H9 (cell line): ENCODE results near the gene ALDH1A3. TPM values are rescaled to one million over a fixed set of nuclear protein-coding genes. Genes with fewer than 3 reads are reported as not detected.

Experiments used
- DNase-seq: peaks from one replicate; pipeline ENCODE4 v3.0.0-alpha.2; 2017
- H2AFZ ChIP-seq: one replicate; pipeline ENCODE4 v1.6.1; 2013; ENCODE audit warnings: mild to moderate bottlenecking, low read length, control low read depth, moderate library complexity
- H2AK5ac ChIP-seq: 2 replicates; pipeline ENCODE4 v1.6.1; 2013; ENCODE audit warnings: low read length, control low read depth, mixed read lengths; ENCODE audit not compliant: insufficient read length
- H2BK120ac ChIP-seq: one replicate; pipeline ENCODE4 v1.6.1; 2013; ENCODE audit warnings: low read depth, mild to moderate bottlenecking, low read length, control low read depth, inconsistent platforms; ENCODE audit not compliant: poor library complexity, severe bottlenecking
- H2BK12ac ChIP-seq: 2 replicates; pipeline ENCODE4 v1.6.1; 2013; ENCODE audit warnings: low read length, control low read depth, mixed read lengths, low read depth; ENCODE audit not compliant: insufficient read length
- H2BK15ac ChIP-seq: 2 replicates; pipeline ENCODE4 v1.6.1; 2013; ENCODE audit warnings: low read depth, low read length, control low read depth
- H2BK20ac ChIP-seq: one replicate; pipeline ENCODE4 v1.6.1; 2013; ENCODE audit warnings: low read depth, mild to moderate bottlenecking, low read length, control low read depth, inconsistent platforms; ENCODE audit not compliant: poor library complexity, severe bottlenecking
- H2BK5ac ChIP-seq: 2 replicates; pipeline ENCODE4 v1.6.1; 2013; ENCODE audit warnings: low read length, control low read depth, mixed read lengths; ENCODE audit not compliant: insufficient read length
- H3K14ac ChIP-seq: 2 replicates; pipeline ENCODE4 v1.6.1; 2013; ENCODE audit warnings: low read length, control low read depth; ENCODE audit not compliant: insufficient read depth
- H3K18ac ChIP-seq: 2 replicates; pipeline ENCODE4 v1.6.1; 2013; ENCODE audit warnings: low read depth, mild to moderate bottlenecking, mixed read lengths, low read length, control low read depth; ENCODE audit not compliant: insufficient read length
- H3K23ac ChIP-seq: 2 replicates; pipeline ENCODE4 v1.6.1; 2013; ENCODE audit warnings: low read length, control low read depth, mixed read lengths, low read depth; ENCODE audit not compliant: insufficient read length
- H3K23me2 ChIP-seq: 2 replicates; pipeline ENCODE4 v1.6.1; 2013; ENCODE audit warnings: low read depth, mild to moderate bottlenecking, mixed read lengths, low read length, control low read depth; ENCODE audit not compliant: insufficient read length, poor library complexity, severe bottlenecking
- H3K27ac ChIP-seq: 2 replicates; pipeline ENCODE4 v1.5.1; 2013; ENCODE audit warnings: low read length, control low read depth, mixed read lengths, low read depth; ENCODE audit not compliant: insufficient read length
- H3K27me3 ChIP-seq: 2 replicates; pipeline ENCODE4 v1.6.1; 2013; ENCODE audit warnings: low read length, control low read depth, inconsistent platforms; ENCODE audit not compliant: insufficient read depth
- H3K4ac ChIP-seq: 2 replicates; pipeline ENCODE4 v1.6.1; 2013; ENCODE audit warnings: low read depth, mild to moderate bottlenecking, control low read depth, inconsistent platforms, low read length, moderate library complexity
- H3K4me1 ChIP-seq: 2 replicates; pipeline ENCODE4 v1.6.1; 2013; ENCODE audit warnings: low read length, control low read depth, inconsistent platforms; ENCODE audit not compliant: insufficient read depth
- H3K4me2 ChIP-seq: 2 replicates; pipeline ENCODE4 v1.6.1; 2013; ENCODE audit warnings: low read length, control low read depth, mixed read lengths; ENCODE audit not compliant: insufficient read length, insufficient read depth
- H3K56ac ChIP-seq: 2 replicates; pipeline ENCODE4 v1.6.1; 2013; ENCODE audit warnings: low read depth, mild to moderate bottlenecking, mixed read lengths, low read length, control low read depth; ENCODE audit not compliant: insufficient read length
- H3K79me1 ChIP-seq: 2 replicates; pipeline ENCODE4 v1.6.1; 2013; ENCODE audit warnings: low read depth, mild to moderate bottlenecking, moderate library complexity, low read length, control low read depth, inconsistent platforms; ENCODE audit not compliant: insufficient read depth, poor library complexity, severe bottlenecking
- H3K79me2 ChIP-seq: 2 replicates; pipeline ENCODE4 v1.6.1; 2013; ENCODE audit warnings: low read length, control low read depth, inconsistent platforms; ENCODE audit not compliant: insufficient read depth
- H3K9ac ChIP-seq: 2 replicates; pipeline ENCODE4 v1.6.1; 2013; ENCODE audit warnings: low read length, control low read depth, mixed read lengths; ENCODE audit not compliant: insufficient read length; ENCODE audit errors: extremely low read depth
- H3K9me3 ChIP-seq: one replicate; pipeline ENCODE4 v1.6.1; 2013; ENCODE audit warnings: low read depth, low read length, inconsistent platforms; ENCODE audit not compliant: control insufficient read depth
- H3T11ph ChIP-seq: one replicate; pipeline ENCODE4 v1.6.1; 2013; ENCODE audit warnings: mild to moderate bottlenecking, low read length, control low read depth, inconsistent platforms
- H4K20me1 ChIP-seq: one replicate; pipeline ENCODE4 v1.6.1; 2013; ENCODE audit not compliant: control insufficient read depth, insufficient read length, insufficient read depth
- H4K5ac ChIP-seq: 2 replicates; pipeline ENCODE4 v1.6.1; 2013; ENCODE audit warnings: low read depth, mild to moderate bottlenecking, mixed read lengths, low read length, control low read depth; ENCODE audit not compliant: insufficient read length
- H4K8ac ChIP-seq: replicated peaks from 2 replicates; pipeline ENCODE4 v1.6.1; 2013; ENCODE audit warnings: low read length, control low read depth, mixed read lengths, low read depth; ENCODE audit not compliant: insufficient read length
- H4K91ac ChIP-seq: 2 replicates; pipeline ENCODE4 v1.6.1; 2013; ENCODE audit warnings: low read depth, mild to moderate bottlenecking, moderate library complexity, mixed read lengths, low read length, control low read depth; ENCODE audit not compliant: insufficient read length
- H3K27ac Mint-ChIP-seq, 3 experiments: 2 replicates in 2 of 3; 3 replicates in 1 of 3; pipeline ENCODE4 v1.8.0; 2020 to 2021; ENCODE audit warnings: mixed read lengths in 3 of 3, mild to moderate bottlenecking in 1 of 3, moderate library complexity in 1 of 3
- H3K27me3 Mint-ChIP-seq: 2 replicates; pipeline ENCODE4 v1.8.0; 2021; ENCODE audit warnings: low read depth, mild to moderate bottlenecking, moderate library complexity, mixed read lengths
- H3K36me3 Mint-ChIP-seq, 3 experiments: 2 replicates in 2 of 3; 3 replicates in 1 of 3; pipeline ENCODE4 v1.8.0; 2020 to 2021; ENCODE audit warnings: low read depth in 3 of 3, mixed read lengths in 3 of 3; ENCODE audit not compliant: insufficient read depth in 1 of 3
- H3K4me1 Mint-ChIP-seq, 2 experiments: 2 replicates each; pipeline ENCODE4 v1.8.0; 2020; ENCODE audit warnings: mixed read lengths in 2 of 2
- H3K4me3 Mint-ChIP-seq, 2 experiments: 2 replicates in 1 of 2; 3 replicates in 1 of 2; pipeline ENCODE4 v1.8.0; 2020 to 2021; ENCODE audit warnings: mild to moderate bottlenecking in 2 of 2, mixed read lengths in 2 of 2, moderate library complexity in 1 of 2
- H3K9me3 Mint-ChIP-seq, 2 experiments: 2 replicates in 1 of 2; 3 replicates in 1 of 2; pipeline ENCODE4 v1.8.0; 2020; ENCODE audit warnings: mild to moderate bottlenecking in 2 of 2, mixed read lengths in 2 of 2, moderate library complexity in 1 of 2
- WGBS: extraction: QIAGEN DNeasy Blood & Tissue Kit; methylation state at CpG from one replicate; pipeline ENCODE4 v1.1.7; 2013; ENCODE audit warnings: missing lambda C conversion rate, low lambda C conversion rate, mixed read lengths; ENCODE audit not compliant: insufficient read length; ENCODE audit errors: extremely low coverage; 5-methylcytosine and 5-hydroxymethylcytosine counted together
- total RNA-seq: library from RNA; stranded (reverse); gene quantifications from 2 replicates; pipeline ENCODE4 v1.2.1, GENCODE V29; 2021
- TF ChIP-seq, protein P1 (sequence below): fragments of 200-600 bp; sonication (generic); conservative IDR thresholded peaks from 3 replicates; pipeline ENCODE4 v1.8.0; 2021; ENCODE audit warnings: antibody characterized with exemption, mild to moderate bottlenecking

Gene ALDH1A3
- total RNA-seq, 1 experiment from 2014 or later, result 9.2 TPM

DNA sequence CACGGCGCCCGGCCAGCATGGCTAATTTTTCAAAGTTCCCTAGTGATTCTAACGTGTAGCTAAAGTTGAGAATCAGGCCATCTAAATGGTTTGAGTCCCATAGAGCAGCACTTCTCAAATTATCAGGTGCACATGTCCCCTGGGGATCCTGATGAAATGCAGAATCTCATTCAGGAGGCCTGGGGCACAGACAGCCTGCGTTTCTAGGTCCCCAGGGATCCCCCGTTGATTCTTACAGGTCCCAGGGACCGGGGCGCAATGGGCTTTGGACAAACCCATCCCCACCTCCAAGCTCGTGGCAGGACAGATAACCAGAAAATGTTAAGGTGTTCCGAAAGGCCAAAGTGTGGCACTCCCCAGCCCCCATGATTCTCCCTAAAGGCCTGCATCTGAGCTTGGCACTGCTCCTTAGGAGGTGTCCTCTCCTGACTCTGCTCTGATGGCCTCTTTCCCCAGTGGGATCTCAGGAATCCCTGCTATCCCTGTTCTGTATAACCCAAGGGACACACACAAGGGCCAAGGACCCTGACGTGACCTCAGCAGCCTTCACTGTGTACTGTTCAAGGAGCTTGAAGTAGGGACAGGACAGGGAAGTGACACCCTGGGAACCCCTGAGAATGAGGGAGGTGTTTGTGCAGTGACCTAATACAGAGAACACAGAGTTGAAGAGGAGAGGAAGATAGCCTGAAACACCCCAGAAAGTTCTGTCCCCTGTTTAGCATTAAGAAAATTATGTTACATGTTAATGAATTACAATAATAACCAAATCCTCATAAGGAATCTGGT, 47.5 kb downstream of the ALDH1A3 start:
- no peaks in the 10 kb centered on the region for H3K36me3 Mint-ChIP-seq
- Histone ChIP-seq H3K4me1 (no peaks in the 10 kb centered on the region; the same call in 1 of the 2 replicates), H2AFZ (no peak overlapping the region), H3K27me3 (no peaks in the 10 kb centered on the region), H2BK15ac (no peak overlapping the region), H3K9me3 (no peaks in the 10 kb centered on the region), H4K5ac (no peak overlapping the region), H2BK120ac (no peak overlapping the region), H2BK5ac (no peak overlapping the region), H3K79me1 (no peaks in the 10 kb centered on the region), H4K8ac (no peak overlapping the region), H3K14ac (no peak overlapping the region), H3K56ac (no peak overlapping the region), H3K18ac (no peak overlapping the region), H3K9ac (no peak overlapping the region), H2AK5ac (no peak overlapping the region), H3K23ac (no peak overlapping the region), H3K79me2 (no peaks in the 10 kb centered on the region), H4K91ac (no peak overlapping the region), H2BK12ac (no peak overlapping the region), H3T11ph (no peak overlapping the region), H3K4ac (no peak overlapping the region), H3K27ac (no peak overlapping the region), H2BK20ac (no peak overlapping the region), H4K20me1 (no peaks in the 10 kb centered on the region), H3K4me2 (no peak overlapping the region), H3K23me2 (no peaks in the 10 kb centered on the region)
- H3K27me3 Mint-ChIP-seq, result peaks cover 62% of the 10 kb centered on the region
- DNase-seq, result no peak
- TF ChIP-seq, protein P1, sequence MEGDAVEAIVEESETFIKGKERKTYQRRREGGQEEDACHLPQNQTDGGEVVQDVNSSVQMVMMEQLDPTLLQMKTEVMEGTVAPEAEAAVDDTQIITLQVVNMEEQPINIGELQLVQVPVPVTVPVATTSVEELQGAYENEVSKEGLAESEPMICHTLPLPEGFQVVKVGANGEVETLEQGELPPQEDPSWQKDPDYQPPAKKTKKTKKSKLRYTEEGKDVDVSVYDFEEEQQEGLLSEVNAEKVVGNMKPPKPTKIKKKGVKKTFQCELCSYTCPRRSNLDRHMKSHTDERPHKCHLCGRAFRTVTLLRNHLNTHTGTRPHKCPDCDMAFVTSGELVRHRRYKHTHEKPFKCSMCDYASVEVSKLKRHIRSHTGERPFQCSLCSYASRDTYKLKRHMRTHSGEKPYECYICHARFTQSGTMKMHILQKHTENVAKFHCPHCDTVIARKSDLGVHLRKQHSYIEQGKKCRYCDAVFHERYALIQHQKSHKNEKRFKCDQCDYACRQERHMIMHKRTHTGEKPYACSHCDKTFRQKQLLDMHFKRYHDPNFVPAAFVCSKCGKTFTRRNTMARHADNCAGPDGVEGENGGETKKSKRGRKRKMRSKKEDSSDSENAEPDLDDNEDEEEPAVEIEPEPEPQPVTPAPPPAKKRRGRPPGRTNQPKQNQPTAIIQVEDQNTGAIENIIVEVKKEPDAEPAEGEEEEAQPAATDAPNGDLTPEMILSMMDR, result no peak
- no peaks in the 10 kb centered on the region for H3K9me3 Mint-ChIP-seq
- H3K4me3 Mint-ChIP-seq, result no peak overlapping the region; a peak in 1 of 5 replicates
- WGBS, result no CpG with 5 or more reads among the region's 11 CpGs
- no peak overlapping the region for H3K27ac Mint-ChIP-seq
- H3K4me1 Mint-ChIP-seq, result peaks cover 15 to 21% of the 10 kb centered on the region in 2 experiments
